PC-9 (cell line): ENCODE results near the gene NECTIN1.

Experiments used
- EZH2 ChIP-seq: fragments of 200-600 bp; sonication (generic); IDR thresholded peaks from 2 replicates; pipeline ENCODE4 v1.8.0; 2017; ENCODE audit warnings: antibody characterized with exemption, low read depth
- TF ChIP-seq, protein P1 (sequence below): fragments of 200-600 bp; sonication (generic); conservative IDR thresholded peaks from 2 replicates; pipeline ENCODE4 v1.6.1; 2017; ENCODE audit warnings: mixed run types, antibody characterized with exemption, mild to moderate bottlenecking, moderate library complexity

DNA sequence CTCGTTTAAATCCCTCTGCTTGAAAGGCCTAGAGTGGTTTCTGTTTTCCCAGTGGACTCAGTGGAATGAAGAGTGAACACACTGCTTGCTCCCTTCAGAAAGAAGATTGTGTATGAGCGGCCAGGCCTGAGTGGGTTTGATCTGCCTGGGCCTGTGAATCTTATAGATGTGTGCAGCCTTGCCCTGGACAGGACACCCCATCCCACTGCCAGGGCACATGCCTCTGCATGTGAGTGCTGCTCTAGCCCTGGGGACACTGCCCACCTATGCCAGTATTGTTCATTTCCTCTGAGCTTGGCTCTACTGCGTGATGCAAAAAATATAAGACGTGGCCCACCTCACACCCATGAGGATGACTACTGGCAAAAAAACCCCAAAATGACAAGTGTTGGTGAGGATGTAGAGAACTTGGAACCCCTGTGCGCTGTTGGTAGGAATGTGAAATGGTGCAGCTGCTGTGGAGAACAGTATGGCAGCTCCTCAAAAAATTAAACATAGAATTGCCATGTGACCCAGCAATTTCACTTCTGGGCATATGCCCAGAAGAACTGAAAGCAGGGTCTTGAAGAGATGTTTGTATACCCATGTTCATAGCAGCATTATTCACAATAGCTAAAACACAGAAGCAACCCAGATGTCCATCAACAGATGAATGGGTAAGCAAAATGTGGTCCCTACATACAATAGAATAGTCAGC lies 27.3 kb upstream of the NECTIN1 start:
- TF ChIP-seq, protein P1, sequence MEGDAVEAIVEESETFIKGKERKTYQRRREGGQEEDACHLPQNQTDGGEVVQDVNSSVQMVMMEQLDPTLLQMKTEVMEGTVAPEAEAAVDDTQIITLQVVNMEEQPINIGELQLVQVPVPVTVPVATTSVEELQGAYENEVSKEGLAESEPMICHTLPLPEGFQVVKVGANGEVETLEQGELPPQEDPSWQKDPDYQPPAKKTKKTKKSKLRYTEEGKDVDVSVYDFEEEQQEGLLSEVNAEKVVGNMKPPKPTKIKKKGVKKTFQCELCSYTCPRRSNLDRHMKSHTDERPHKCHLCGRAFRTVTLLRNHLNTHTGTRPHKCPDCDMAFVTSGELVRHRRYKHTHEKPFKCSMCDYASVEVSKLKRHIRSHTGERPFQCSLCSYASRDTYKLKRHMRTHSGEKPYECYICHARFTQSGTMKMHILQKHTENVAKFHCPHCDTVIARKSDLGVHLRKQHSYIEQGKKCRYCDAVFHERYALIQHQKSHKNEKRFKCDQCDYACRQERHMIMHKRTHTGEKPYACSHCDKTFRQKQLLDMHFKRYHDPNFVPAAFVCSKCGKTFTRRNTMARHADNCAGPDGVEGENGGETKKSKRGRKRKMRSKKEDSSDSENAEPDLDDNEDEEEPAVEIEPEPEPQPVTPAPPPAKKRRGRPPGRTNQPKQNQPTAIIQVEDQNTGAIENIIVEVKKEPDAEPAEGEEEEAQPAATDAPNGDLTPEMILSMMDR, result no peak
- TF ChIP-seq EZH2, result no peak
